Epithelial cell of proximal tubule (primary cell): ENCODE data around the gene AADACL4. TPM values are rescaled to one million over a fixed set of nuclear protein-coding genes. Genes with fewer than 3 reads are reported as not detected.

Source experiments
- DNase-seq: peaks from one replicate; pipeline ENCODE4 v3.0.0-alpha.2; 2011; ENCODE audit warnings: low read depth
- H3K4me3 ChIP-seq: 2 replicates; pipeline ENCODE4 v1.5.1; 2011; ENCODE audit warnings: low read depth, mild to moderate bottlenecking, low read length
- CTCF ChIP-seq: conservative IDR thresholded peaks from 2 replicates; pipeline ENCODE4 v1.5.1; 2012; ENCODE audit warnings: low read depth, mild to moderate bottlenecking, low read length
- total RNA-seq: library from RNA; depleted of rRNA; stranded (reverse); fragments of >200 nt; gene quantifications from 2 replicates; pipeline ENCODE4 v1.2.3, GENCODE V29; 2015

AADACL4 gene
- total RNA-seq, 1 donor from 2014 or later, result not detected

- no peak overlapping the region for H3K4me3 ChIP-seq
- TF ChIP-seq CTCF, result no peak
- no peak for DNase-seq
Measured at GRCh38 chr1:12599657-12600056, 44.2 kb upstream of the AADACL4 start.

GRCh38 chr1:12600335-12600734 is 43.5 kb upstream of the AADACL4 start:
- no peak for DNase-seq
- TF ChIP-seq CTCF, result no peak
- no peak overlapping the region for H3K4me3 ChIP-seq

- H3K4me3 ChIP-seq, result no peak overlapping the region
- DNase-seq, result no peak
- peak; percentile 65 for TF ChIP-seq CTCF
Measured at GRCh38 chr1:12600880-12601633, 42.8 kb upstream of the AADACL4 start.

- no peak for DNase-seq
- H3K4me3 ChIP-seq, result no peak overlapping the region
- TF ChIP-seq CTCF, result no peak
Measured at GRCh38 chr1:12601700-12602658, 41.9 kb upstream of the AADACL4 start.

GRCh38 chr1:12602659-12603024 is 41.2 kb upstream of the AADACL4 start:
- no peak for DNase-seq
- H3K4me3 ChIP-seq, result no peak overlapping the region
- TF ChIP-seq CTCF, result no peak

- H3K4me3 ChIP-seq, result no peak overlapping the region
- no peak for TF ChIP-seq CTCF
- DNase-seq, result no peak
Measured at GRCh38 chr1:12603224-12603623, 40.7 kb upstream of the AADACL4 start.
